Uterus (tissue), 4 donors: Measurements from ENCODE around the gene HMX3. TPM values are rescaled to one million over a fixed set of nuclear protein-coding genes. Genes with fewer than 3 reads are reported as not detected.
"Not testable (repeated sequence)": the region's sequence is repeated elsewhere in the genome, so short reads cannot be mapped to it uniquely, and the experiment has no call there.

Source experiments
- DNase-seq, 2 donors: peaks; one replicate each; pipeline ENCODE4 v3.0.0-alpha.2; 2019 to 2020
- H3K27ac ChIP-seq, 2 donors: fragments of 200-600 bp; sonication (generic); 1 replicate in 1 of 2; 2 replicates in 1 of 2; pipeline ENCODE4 v1.5.1; 2016 to 2018
- H3K27me3 ChIP-seq, 2 donors: fragments of 200-600 bp; sonication (generic); one replicate each; pipeline ENCODE4 v1.5.1; 2018 to 2019; ENCODE audit warnings: control low read depth in 1 of 2
- H3K36me3 ChIP-seq, 2 donors: fragments of 200-600 bp; sonication (generic); one replicate each; pipeline ENCODE4 v1.5.1; 2019; ENCODE audit warnings: control low read depth in 1 of 2
- H3K4me1 ChIP-seq, 2 donors: fragments of 200-600 bp; sonication (generic); one replicate each; pipeline ENCODE4 v1.5.1; 2018 to 2019; ENCODE audit warnings: control low read depth in 1 of 2
- H3K4me3 ChIP-seq, 2 donors: fragments of 200-600 bp; sonication (generic); 1 replicate in 1 of 2; 2 replicates in 1 of 2; pipeline ENCODE4 v1.5.1; 2018 to 2019; ENCODE audit warnings: mild to moderate bottlenecking in 1 of 2
- H3K9me3 ChIP-seq, 2 donors: fragments of 200-600 bp; sonication (generic); one replicate each; pipeline ENCODE4 v1.5.1; 2019; ENCODE audit warnings: control low read depth in 1 of 2
- CTCF ChIP-seq, 4 experiments: fragments of 200-600 bp in 2 of 4; fragments of 450-650 bp in 2 of 4; sonication (generic) in 2 of 4; IDR thresholded peaks; one replicate each; pipeline ENCODE4 v1.5.1; 2016 to 2019; ENCODE audit warnings: antibody characterized with exemption in 4 of 4, mild to moderate bottlenecking in 2 of 4, moderate library complexity in 1 of 4
- POLR2A ChIP-seq, 2 donors: fragments of 450-650 bp; IDR thresholded peaks; one replicate each; pipeline ENCODE4 v1.6.1; 2016; ENCODE audit warnings: antibody characterized with exemption in 2 of 2, mild to moderate bottlenecking in 1 of 2, moderate library complexity in 1 of 2
- intact Hi-C: fragments of 100-400 bp; cut with DNase I; formaldehyde crosslinking; loops from one replicate; pipeline ENCODE4 v1.15.1; 2023; ENCODE audit warnings: low total_unique reads
- total RNA-seq, 4 donors: library from RNA; depleted of rRNA in 3 of 4; stranded (reverse); fragments of >200 nt in 3 of 4; gene quantifications; one replicate each; pipeline versions ENCODE4 v1.1.0 to v1.2.4, GENCODE V29; 2014 to 2023
- donor health status: DM: yes; HTN: yes; CAD: no.

HMX3 gene
- total RNA-seq, 4 donors from 2014 or later, result not detected

- Histone ChIP-seq H3K4me3 (no peak overlapping the region), H3K36me3 (no peaks in the 10 kb centered on the region), H3K27ac (no peak overlapping the region), H3K9me3 (no peaks in the 10 kb centered on the region), H3K4me1 (no peaks in the 10 kb centered on the region), H3K27me3 (no peaks in the 10 kb centered on the region)
- no peak for DNase-seq
- intact Hi-C loops, result no loop called here
- TF ChIP-seq POLR2A (IDR thresholded peaks at IDR 0.05), result no peak
- TF ChIP-seq CTCF (IDR thresholded peaks at IDR 0.05), result no peak
These were observed 39.9 kb downstream of the HMX3 start for GRCh38 chr10:123175389-123176387.

GRCh38 chr10:123178390-123178789, 42.6 kb downstream of the HMX3 start:
- H3K27ac ChIP-seq, H3K4me1 ChIP-seq, DNase-seq, H3K9me3 ChIP-seq, H3K4me3 ChIP-seq, H3K36me3 ChIP-seq, intact Hi-C loops, H3K27me3 ChIP-seq: not testable (repeated sequence)

GRCh38 chr10:123180101-123181090, 44.6 kb downstream of the HMX3 start:
- Histone ChIP-seq H3K36me3 (no peaks in the 10 kb centered on the region), H3K4me3 (no peak overlapping the region), H3K27ac (no peak overlapping the region), H3K9me3 (peaks cover 0 to 7% of the 10 kb centered on the region in 2 donors), H3K27me3 (no peaks in the 10 kb centered on the region), H3K4me1 (no peaks in the 10 kb centered on the region)
- intact Hi-C loops, result no loop called here
- no peak for DNase-seq
- no peak for TF ChIP-seq POLR2A (IDR thresholded peaks at IDR 0.05)
- no peak for TF ChIP-seq CTCF (IDR thresholded peaks at IDR 0.05)

GRCh38 chr10:123183724-123184123, 48.0 kb downstream of the HMX3 start:
- Histone ChIP-seq H3K4me3 (no peak overlapping the region), H3K36me3 (no peaks in the 10 kb centered on the region), H3K27ac (no peak overlapping the region), H3K9me3 (peaks cover 0 to 7% of the 10 kb centered on the region in 2 donors), H3K4me1 (no peaks in the 10 kb centered on the region), H3K27me3 (no peaks in the 10 kb centered on the region)
- TF ChIP-seq POLR2A (IDR thresholded peaks at IDR 0.05), result no peak
- no peak for TF ChIP-seq CTCF (IDR thresholded peaks at IDR 0.05)
- intact Hi-C loops, result no loop called here
- DNase-seq, result no peak

GRCh38 chr10:123187781-123188180, 52.0 kb downstream of the HMX3 start:
- no peak overlapping the region for H3K4me3 ChIP-seq
- no peaks in the 10 kb centered on the region for H3K27me3 ChIP-seq
- DNase-seq, result no peak
- TF ChIP-seq POLR2A (IDR thresholded peaks at IDR 0.05) (no peak), CTCF (IDR thresholded peaks at IDR 0.05) (no peak)
- intact Hi-C loops, result no loop called here
- H3K27ac ChIP-seq, result no peak overlapping the region
- no peaks in the 10 kb centered on the region for H3K4me1 ChIP-seq
- H3K36me3 ChIP-seq, result no peaks in the 10 kb centered on the region
- H3K9me3 ChIP-seq, result peaks cover 0 to 7% of the 10 kb centered on the region in 2 donors

Other genes with a start within 250 kb of the HMX3 start
- not detected for gene FAM24A, start 225.4 kb upstream of the HMX3 start, total RNA-seq
- gene C10orf88, start 181.7 kb upstream of the HMX3 start, total RNA-seq, result 10 to 100 TPM in 2 of 4 donors, 1 to 10 TPM in 2; 1.5 to 15.8 (median 8.5) TPM
- gene PSTK, start 155.6 kb upstream of the HMX3 start, total RNA-seq, result 10 to 100 TPM in 1 of 4 donors, 1 to 10 TPM in 2, under 1 TPM in 1; 0.77 to 11.2 (median 2.1) TPM
- 10 to 100 TPM in 3 of 4 donors, 1 to 10 TPM in 1; 3.1 to 30.7 (median 21.1) TPM for gene IKZF5, start 127.2 kb upstream of the HMX3 start, total RNA-seq
- 10 to 100 TPM; 13.1 to 32.2 (median 17.2) TPM for gene ACADSB, start 127.0 kb upstream of the HMX3 start, total RNA-seq
- not detected for gene HMX2, start 12.2 kb downstream of the HMX3 start, total RNA-seq
- 100 to 1,000 TPM in 2 of 4 donors, 10 to 100 TPM in 2; 57.2 to 156 (median 99.4) TPM for gene BUB3, start 18.4 kb downstream of the HMX3 start, total RNA-seq